ENCODE data around the gene GPR108. TPM values are rescaled to one million over a fixed set of nuclear protein-coding genes. Genes with fewer than 3 reads are reported as not detected.
A peak's percentile ranks its signal among the peaks of the same experiment; 100 is the strongest.

The GPR108 gene
- total and polyA plus RNA-seq, 2 of the 13 experiments (the other 11 are each of a cell fraction or from before 2014, with no cell fraction given) = 36.4 to 63.0 TPM

- TF ChIP-seq RAD51 (IDR thresholded peaks at IDR 0.05; ENCODE audit: borderline replicate concordance) (no peak), ZNF335 (CRISPR knock-in tag; IDR thresholded peaks at IDR 0.05) (no peak), ZNF598 (CRISPR knock-in tag; IDR thresholded peaks at IDR 0.05; ENCODE audit: borderline replicate concordance) (no peak)
Measured at GRCh38 chr19:6714749-6715555, 22.4 kb downstream of the GPR108 start (continued).

- DNase-seq (ENCODE audit: low spot score) (no peak), ATAC-seq (no peak; the same call in 1 of the 3 replicates), FAIRE-seq (no peak)
- Histone ChIP-seq H3K4me3 (replicated peaks in 1 of 3; ENCODE audit: insufficient read depth in 1 of 3, low read depth in 2 of 3, low read length in 3 of 3) (no peak overlapping the region), H3K9me3 (ENCODE audit: low read length) (no peaks in the 10 kb centered on the region), H3K79me2 (ENCODE audit: insufficient read depth, low read length) (peaks cover 7% of the 10 kb centered on the region), H3K9ac (ENCODE audit: insufficient read depth, low read depth, low read length) (no peak overlapping the region), H3K36me3 (replicated peaks in 1 of 2; ENCODE audit: control insufficient read depth in 1 of 2, insufficient read depth in 2 of 2, low read length in 2 of 2) (peaks cover 32 to 71% of the 10 kb centered on the region in 2 experiments), H2AFZ (ENCODE audit: low read length) (no peak overlapping the region), H3K27ac (ENCODE audit: extremely low read length, insufficient read depth, low read length) (no peak overlapping the region), H4K20me1 (ENCODE audit: insufficient read depth, low read length) (peaks cover 80% of the 10 kb centered on the region), H3K27me3 (ENCODE audit: control insufficient read depth in 1 of 2, insufficient read depth in 2 of 2, low read length in 2 of 2) (no peaks in the 10 kb centered on the region), H3K4me2 (ENCODE audit: low read depth, low read length) (no peak overlapping the region), H3K4me1 (ENCODE audit: insufficient read depth, low read length) (peaks cover 49% of the 10 kb centered on the region)
- 95% methylated on average over 13 of the region's 24 CpGs for WGBS (ENCODE audit: low lambda C conversion rate)
- no TSS peak for BruUV-seq (replicated peaks)
- ChIA-PET POLR2A (interaction anchor here (1.1 to 3.2 kb wide), 5 partner anchors 11 to 39 kb away, joined by 4 to 24 read pairs (median 17); partner anchors contain the start of gene GPR108), CTCF (ENCODE audit: low intra/inter-chr PET ratio, low total read pairs) (no interaction called here)
- intact Hi-C loops (cut with micrococcal nuclease; ENCODE audit: unreplicated experiment) (no loop called here), in situ Hi-C loops (cut with HindIII; ENCODE audit: extremely low pct_ligation_motif_present, low pct_unique_long_range_greater_than_20kb) (no loop called here)
- TF ChIP-seq ZNF891 (CRISPR knock-in tag; IDR thresholded peaks at IDR 0.05) = peak; percentile 61; the same call in 1 of the 2 replicates
- peak; percentile 96 for TF ChIP-seq AGO2 (optimal IDR thresholded peaks at IDR 0.05; ENCODE audit: low read depth, low read length)
- 0 out of 2 replicates have a peak, but pooled peaks have one; percentile 31 for TF ChIP-seq NFIC (IDR thresholded peaks at IDR 0.05; ENCODE audit: low read length)
- 0 out of 2 replicates have a peak, but pooled peaks have one; percentile 31 for TF ChIP-seq POLR2AphosphoS2 (IDR thresholded peaks at IDR 0.05; ENCODE audit: low read depth, low read length)
- 0 out of 2 replicates have a peak, but pooled peaks have one; percentile 22 for TF ChIP-seq ZNF501 (CRISPR knock-in tag; IDR thresholded peaks at IDR 0.05)
- 0 out of 2 replicates have a peak, but pooled peaks have one; percentile 44 for TF ChIP-seq PRMT3 (CRISPR knock-in tag; IDR thresholded peaks at IDR 0.05; ENCODE audit: borderline replicate concordance, low read depth)
- TF ChIP-seq SOX5 (CRISPR knock-in tag; IDR thresholded peaks at IDR 0.05; ENCODE audit: borderline replicate concordance) = no peak
- TF ChIP-seq ARNT2 (CRISPR knock-in tag; IDR thresholded peaks at IDR 0.05; ENCODE audit: low read depth) = peak; percentile 41; the same call in 1 of the 2 replicates
- peak; percentile 24; the same call in 1 of the 2 replicates for TF ChIP-seq ISL2 (CRISPR knock-in tag; IDR thresholded peaks at IDR 0.05)
- peak in 1 of 2 experiments; percentile 9; a peak in 1 of 4 replicates for TF ChIP-seq POLR2A (IDR thresholded peaks at IDR 0.05; ENCODE audit: insufficient read depth in 1 of 2, low read depth in 2 of 2, low read length in 2 of 2)
- TF ChIP-seq RBFOX2 (IDR thresholded peaks at IDR 0.05; ENCODE audit: low read depth, low read length) = peak; percentile 58; the same call in 1 of the 2 replicates
- peak; percentile 61; the same call in 1 of the 2 replicates for TF ChIP-seq NFKB2 (CRISPR knock-in tag; IDR thresholded peaks at IDR 0.05; ENCODE audit: borderline replicate concordance)
- TF ChIP-seq ZC3H4 (CRISPR knock-in tag; IDR thresholded peaks at IDR 0.05; ENCODE audit: borderline replicate concordance) = 0 out of 2 replicates have a peak, but pooled peaks have one; percentile 12
- no peak for TF ChIP-seq NONO (IDR thresholded peaks at IDR 0.05)
- peak; percentile 46; the same call in 1 of the 2 replicates for TF ChIP-seq NONO (CRISPR knock-in tag; conservative IDR thresholded peaks at IDR 0.05)
- peak; percentile 93 for TF ChIP-seq RBM22 (optimal IDR thresholded peaks at IDR 0.05; ENCODE audit: low read length)
- TF ChIP-seq ZFP91 (CRISPR knock-in tag; IDR thresholded peaks at IDR 0.05; ENCODE audit: borderline replicate concordance) = 0 out of 2 replicates have a peak, but pooled peaks have one; percentile 7
Measured at GRCh38 chr19:6713773-6714692, 23.3 kb downstream of the GPR108 start.
